SH-SY5Y (cell line): ENCODE measurements around the gene MYPN.

Source experiments
- GATA2 ChIP-seq: IDR thresholded peaks from 2 replicates; pipeline ENCODE4 v1.6.1; 2011; ENCODE audit warnings: mild to moderate bottlenecking, low read depth, low read length
- GATA3 ChIP-seq: IDR thresholded peaks from 2 replicates; pipeline ENCODE4 v1.6.1; 2011; ENCODE audit warnings: low read depth, mild to moderate bottlenecking, low read length, moderate library complexity

DNA sequence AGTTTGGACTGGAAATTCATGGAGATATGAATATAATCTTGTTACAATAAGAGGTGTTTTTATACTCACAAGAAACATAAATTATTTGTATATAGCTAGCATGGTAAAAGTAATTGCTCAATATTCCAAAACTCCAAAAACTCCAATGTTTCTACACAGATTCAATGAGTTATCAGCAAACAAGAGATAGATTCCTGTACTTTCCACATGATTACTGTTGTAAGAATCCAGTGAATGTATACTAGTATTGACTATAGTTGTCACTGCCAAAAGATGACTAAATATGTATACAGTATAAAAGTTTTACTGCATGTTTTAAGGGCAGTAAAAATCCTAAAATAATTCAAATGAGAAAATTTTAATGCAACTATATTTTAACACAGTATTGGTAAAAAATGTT lies 111.9 kb downstream of the MYPN start:
- TF ChIP-seq GATA2 = no peak
- TF ChIP-seq GATA3 = no peak
